GM18951 (cell line): ENCODE results near the gene DLG2.

Experiments used
- POLR2A ChIP-seq: IDR thresholded peaks from 4 replicates; pipeline ENCODE4 v1.6.1; 2011; ENCODE audit warnings: mild to moderate bottlenecking; ENCODE audit not compliant: insufficient read length, insufficient read depth; ENCODE audit errors: extremely low read depth
- in situ Hi-C: fragments of 300-500 bp; cut with MboI; formaldehyde crosslinking; loops from one replicate; pipeline ENCODE4 v1.12.0; 2022; ENCODE audit warnings: low sequenced_read_pairs, mixed read lengths, inconsistent platforms; ENCODE audit not compliant: unreplicated experiment

The DLG2 gene

DNA sequence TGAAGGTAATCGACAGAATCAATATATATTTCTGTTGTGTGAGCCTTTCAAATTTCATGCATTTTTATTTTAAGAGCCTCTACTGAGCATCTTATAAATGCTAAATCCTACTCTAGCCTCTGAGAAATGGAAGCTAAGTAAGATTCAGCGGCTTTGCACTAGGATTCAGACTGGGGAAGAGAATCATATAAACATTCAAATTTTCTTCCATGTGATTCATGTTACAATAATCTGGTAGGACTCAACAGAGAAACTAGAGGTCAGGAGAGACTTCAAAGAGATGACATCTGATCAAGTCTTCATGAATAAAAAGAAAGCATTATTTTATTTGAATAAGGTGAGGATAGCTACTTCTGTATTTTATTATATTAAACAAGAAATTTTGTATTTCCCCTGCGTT is 538.9 kb downstream of the DLG2 start:
- in situ Hi-C loops: no loop called here
- TF ChIP-seq POLR2A: no peak

GRCh38 chr11:85086504-85087284 is 540.5 kb downstream of the DLG2 start:
- in situ Hi-C loops: no loop called here
- TF ChIP-seq POLR2A: no peak

DNA sequence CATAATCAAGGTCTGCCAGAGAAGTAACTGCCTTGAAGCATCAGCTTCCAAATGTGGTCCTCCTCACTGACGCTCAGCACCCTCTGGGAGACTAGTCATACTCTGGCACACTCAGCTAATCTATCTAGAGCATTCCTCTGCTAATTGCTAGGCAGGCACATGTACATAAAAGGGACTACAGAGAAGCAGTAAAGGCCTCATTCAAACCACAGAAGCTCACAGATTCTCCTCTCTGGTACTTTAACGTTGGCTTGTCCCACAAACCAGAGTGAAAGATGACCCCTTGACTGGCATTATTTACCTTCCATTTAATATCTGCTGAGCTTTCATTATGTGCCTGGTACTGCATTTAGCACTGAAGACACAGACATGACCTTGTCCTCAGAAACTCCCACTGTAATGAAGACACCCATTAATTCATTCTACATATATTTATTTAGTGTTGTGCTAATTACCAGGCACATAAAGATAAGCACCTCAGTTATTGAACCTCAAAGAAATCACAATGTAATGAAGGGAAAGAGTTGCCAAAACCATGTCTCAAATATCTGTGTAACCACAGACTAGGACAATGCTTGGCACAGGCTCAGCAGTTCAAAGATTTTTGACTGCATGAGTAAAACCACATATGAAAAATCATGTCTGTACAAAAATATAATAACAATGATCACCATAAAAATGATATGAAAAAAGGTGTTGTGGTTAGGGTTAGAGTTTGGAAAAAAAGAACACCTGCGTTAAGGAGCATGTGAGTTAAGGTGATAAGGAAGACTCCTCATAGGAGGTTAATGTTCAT is 550.4 kb downstream of the DLG2 start:
- in situ Hi-C loops: no loop called here
- TF ChIP-seq POLR2A: no peak

- no peak for TF ChIP-seq POLR2A
Observed at GRCh38 chr11:85062659-85063058, 564.5 kb downstream of the DLG2 start.

DNA sequence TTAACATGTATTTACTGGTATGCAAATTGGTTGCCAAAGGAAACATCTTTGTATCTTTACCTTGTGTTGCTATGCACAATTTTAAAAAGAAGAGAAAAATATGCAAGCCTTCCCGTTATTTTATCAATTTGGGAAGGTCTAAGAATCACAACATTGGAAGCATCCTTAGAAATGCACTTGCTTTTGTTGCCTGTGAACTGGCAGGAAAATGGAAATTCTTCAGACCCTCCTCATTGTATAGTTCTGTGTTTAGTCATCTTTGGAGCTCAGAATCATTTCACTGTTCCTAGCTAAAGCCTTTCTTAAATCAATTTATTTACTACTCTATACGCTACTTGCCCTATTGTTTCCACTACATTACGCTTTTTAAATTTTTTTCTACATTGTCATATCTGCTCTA is 574.5 kb downstream of the DLG2 start:
- no peak for TF ChIP-seq POLR2A
- in situ Hi-C loops: no loop called here

More at GRCh38 chr11:85062659-85063058, 564.5 kb downstream of the DLG2 start:
- in situ Hi-C loops: no loop called here

DNA sequence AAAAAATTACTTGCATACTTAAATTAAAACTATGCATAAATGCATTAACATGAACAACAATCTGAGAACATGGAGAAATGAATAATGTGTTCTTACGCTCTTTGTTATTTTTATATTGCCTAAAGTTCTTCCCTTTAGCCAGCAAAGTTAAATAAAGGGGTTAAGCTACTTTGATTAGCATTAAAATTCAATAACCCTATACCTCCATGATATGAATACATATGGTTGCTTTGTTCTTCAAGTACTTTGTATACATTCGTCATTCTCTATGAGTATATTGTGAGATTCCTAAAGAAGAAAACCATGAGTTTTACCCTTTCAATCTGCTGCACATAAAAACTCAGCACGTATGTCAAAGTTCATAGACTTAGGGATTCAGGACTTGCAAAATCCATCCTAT is 578.3 kb downstream of the DLG2 start:
- TF ChIP-seq POLR2A: no peak
- in situ Hi-C loops: no loop called here

DNA sequence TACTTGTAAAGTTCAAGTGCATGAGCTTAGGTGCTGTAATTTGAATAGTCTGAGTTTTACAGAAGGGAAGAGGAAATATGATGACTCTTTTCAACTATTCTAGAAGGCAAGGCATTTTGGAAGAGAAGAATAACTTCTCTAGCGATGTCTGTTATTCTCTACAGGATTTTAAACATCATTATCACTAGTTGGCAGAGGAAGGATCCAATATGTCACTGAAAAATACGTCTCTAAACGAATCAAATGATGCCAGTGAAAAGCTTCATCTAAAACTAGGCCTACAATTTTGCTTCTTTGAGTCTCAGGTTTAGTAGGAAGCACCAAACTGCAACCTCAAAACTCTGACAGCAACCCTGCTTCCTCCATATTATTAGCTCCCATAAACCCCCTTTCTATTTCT is 581.4 kb downstream of the DLG2 start:
- TF ChIP-seq POLR2A: no peak
- in situ Hi-C loops: no loop called here

GRCh38 chr11:85044911-85045310 is 582.2 kb downstream of the DLG2 start:
- in situ Hi-C loops: no loop called here
- no peak for TF ChIP-seq POLR2A

DNA sequence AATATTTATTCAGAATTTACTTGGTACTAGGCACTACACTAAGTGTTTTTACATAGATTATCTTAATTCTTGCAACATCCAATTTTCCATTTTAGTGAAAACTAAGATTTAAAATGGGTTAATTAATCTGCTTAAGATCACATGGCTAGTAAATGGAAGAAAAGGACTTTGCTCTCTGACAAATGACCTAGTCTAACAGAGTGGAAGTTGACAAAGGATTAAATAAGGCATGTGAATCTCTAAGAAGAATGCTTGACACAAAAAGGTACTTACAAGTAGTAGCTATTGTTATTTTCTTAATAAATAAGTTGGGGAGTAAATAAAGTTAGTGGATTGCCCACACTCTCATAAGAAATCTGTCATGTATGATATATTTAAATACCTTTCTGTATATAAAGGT is 584.8 kb downstream of the DLG2 start:
- TF ChIP-seq POLR2A: no peak
- in situ Hi-C loops: no loop called here

GRCh38 chr11:85040166-85040565 is 587.0 kb downstream of the DLG2 start:
- in situ Hi-C loops: no loop called here
- TF ChIP-seq POLR2A: no peak

GRCh38 chr11:85029964-85030363 is 597.2 kb downstream of the DLG2 start:
- no peak for TF ChIP-seq POLR2A
- in situ Hi-C loops: no loop called here

- TF ChIP-seq POLR2A: no peak
- in situ Hi-C loops: no loop called here
Observed at GRCh38 chr11:85028329-85029101, 598.6 kb downstream of the DLG2 start.

DNA sequence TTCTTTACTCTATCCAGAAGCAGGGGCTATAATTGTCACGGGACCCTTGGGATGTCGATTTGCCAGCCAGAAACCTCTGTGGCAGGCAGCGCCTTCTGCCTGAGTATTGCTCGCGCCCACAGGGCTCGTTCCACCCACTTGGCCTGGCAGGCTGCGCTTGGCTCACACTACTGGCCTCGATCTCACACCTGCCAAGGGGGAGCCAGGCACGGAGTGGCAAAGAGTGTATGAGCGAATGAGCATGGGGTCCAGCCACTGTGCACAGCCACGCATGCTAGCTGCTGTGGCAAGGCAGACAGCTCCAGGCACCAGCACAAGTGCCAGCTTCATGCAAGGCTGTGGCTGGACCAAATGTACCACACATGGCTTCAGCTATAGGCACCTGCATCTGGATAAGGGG is 599.8 kb downstream of the DLG2 start:
- in situ Hi-C loops: no loop called here
- TF ChIP-seq POLR2A: no peak
